IMR-90 (cell line): ENCODE data around the gene HDAC9. TPM values are rescaled to one million over a fixed set of nuclear protein-coding genes. Genes with fewer than 3 reads are reported as not detected.

Experiments used
- ATAC-seq: fragments of 200-7000 bp; cut with Tn5 transposase; 2 replicates; pipeline ENCODE4 v1.9.1; 2020; ENCODE audit warnings: low read depth, mild to moderate bottlenecking, moderate library complexity
- BruUV-seq: library from RNA; stranded (reverse); fragments of 400-500 nt; replicated peaks from 2 replicates; lab custom pipeline; 2021; lab: Mats Ljungman, UMichigan
- CTCF ChIA-PET: fragments of 300-600 bp; formaldehyde crosslinking; extraction: SDS; loops from one replicate; lab custom pipeline; 2021; ENCODE audit warnings: antibody characterized with exemption; lab: Yijun Ruan, JAX
- POLR2A ChIA-PET: fragments of 300-600 bp; sonication (Branson Sonifier 250); formaldehyde crosslinking; loops from one replicate; lab custom pipeline; 2022; ENCODE audit warnings: antibody characterized with exemption; ENCODE audit not compliant: unreplicated experiment; lab: Charles Lee
- DNase-seq: peaks from one replicate; pipeline ENCODE4 v3.0.0; 2013
- H2AFZ ChIP-seq: replicated peaks from 2 replicates; pipeline ENCODE3; 2013; ENCODE audit warnings: low read length, mild to moderate bottlenecking; ENCODE audit not compliant: poor library complexity
- H2AK5ac ChIP-seq: 2 replicates; pipeline ENCODE4 v1.6.1; 2013; ENCODE audit warnings: low read depth, low read length, inconsistent platforms
- H2AK9ac ChIP-seq: replicated peaks from 2 replicates; pipeline ENCODE3; 2013; ENCODE audit warnings: mild to moderate bottlenecking, low read depth, low read length, moderate library complexity; ENCODE audit not compliant: poor library complexity
- H2BK120ac ChIP-seq: 2 replicates; pipeline ENCODE4 v1.6.1; 2013; ENCODE audit warnings: low read depth, low read length, inconsistent platforms
- H2BK15ac ChIP-seq: 3 replicates; pipeline ENCODE4 v1.6.1; 2013; ENCODE audit warnings: low read depth, low read length, inconsistent platforms
- H2BK20ac ChIP-seq: 2 replicates; pipeline ENCODE4 v1.6.1; 2013; ENCODE audit warnings: low read depth, mild to moderate bottlenecking, inconsistent platforms, low read length, moderate library complexity
- H2BK5ac ChIP-seq: 2 replicates; pipeline ENCODE4 v1.6.1; 2013; ENCODE audit warnings: mild to moderate bottlenecking, low read depth, low read length, inconsistent platforms; ENCODE audit not compliant: poor library complexity, severe bottlenecking
- H3K14ac ChIP-seq: replicated peaks from 2 replicates; pipeline ENCODE4 v1.6.1; 2013; ENCODE audit warnings: low read depth, low read length, inconsistent platforms
- H3K18ac ChIP-seq: 2 replicates; pipeline ENCODE4 v1.6.1; 2013; ENCODE audit warnings: low read depth, low read length, control low read depth
- H3K23ac ChIP-seq: 2 replicates; pipeline ENCODE4 v1.6.1; 2013; ENCODE audit warnings: low read depth, low read length, inconsistent platforms
- H3K27ac ChIP-seq: 2 replicates; pipeline ENCODE4 v1.5.1; 2013; ENCODE audit warnings: mild to moderate bottlenecking, control low read depth, low read length; ENCODE audit not compliant: insufficient read depth
- H3K27me3 ChIP-seq: 2 replicates; pipeline ENCODE4 v1.6.1; 2013; ENCODE audit warnings: low read length; ENCODE audit not compliant: control insufficient read depth, insufficient read depth
- H3K36me3 ChIP-seq: 2 replicates; pipeline ENCODE4 v1.6.1; 2013; ENCODE audit warnings: low read length, mixed read lengths; ENCODE audit not compliant: control insufficient read depth, insufficient read depth
- H3K4ac ChIP-seq: 2 replicates; pipeline ENCODE4 v1.6.1; 2013; ENCODE audit warnings: low read depth, low read length, inconsistent platforms
- H3K4me1 ChIP-seq: 2 replicates; pipeline ENCODE4 v1.6.1; 2013; ENCODE audit warnings: low read length, mixed read lengths; ENCODE audit not compliant: control insufficient read depth, insufficient read depth
- H3K4me2 ChIP-seq: 2 replicates; pipeline ENCODE4 v1.6.1; 2013; ENCODE audit warnings: low read depth, mild to moderate bottlenecking, control low read depth, low read length, moderate library complexity
- H3K4me3 ChIP-seq: 2 replicates; pipeline ENCODE4 v1.5.1; 2013; ENCODE audit warnings: low read depth, mild to moderate bottlenecking, control low read depth, low read length, moderate library complexity; ENCODE audit not compliant: insufficient read depth
- H3K56ac ChIP-seq: 2 replicates; pipeline ENCODE4 v1.6.1; 2013; ENCODE audit warnings: low read length, inconsistent platforms; ENCODE audit not compliant: insufficient read depth; ENCODE audit errors: extremely low read depth
- H3K79me1 ChIP-seq, 2 experiments: 2 replicates each; pipeline ENCODE4 v1.6.1; 2013; ENCODE audit warnings: low read length in 2 of 2, inconsistent platforms in 1 of 2, low read depth in 1 of 2
- H3K9ac ChIP-seq: 2 replicates; pipeline ENCODE4 v1.6.1; 2013; ENCODE audit warnings: low read depth, low read length, control low read depth
- H3K9me1 ChIP-seq: 2 replicates; pipeline ENCODE4 v1.6.1; 2013; ENCODE audit warnings: low read length, inconsistent platforms; ENCODE audit not compliant: insufficient read depth
- H3K9me3 ChIP-seq: 2 replicates; pipeline ENCODE4 v1.6.1; 2013; ENCODE audit warnings: low read length; ENCODE audit not compliant: control insufficient read depth, insufficient read depth
- H4K20me1 ChIP-seq: 2 replicates; pipeline ENCODE4 v1.6.1; 2013; ENCODE audit warnings: low read length, inconsistent platforms; ENCODE audit not compliant: insufficient read depth
- H4K5ac ChIP-seq: 2 replicates; pipeline ENCODE4 v1.6.1; 2013; ENCODE audit warnings: mild to moderate bottlenecking, low read depth, low read length, control low read depth
- H4K8ac ChIP-seq, 2 experiments: 2 replicates each; pipeline ENCODE4 v1.6.1; 2013; ENCODE audit warnings: low read depth in 2 of 2, low read length in 2 of 2, control low read depth in 1 of 2, inconsistent platforms in 1 of 2
- H4K91ac ChIP-seq: 2 replicates; pipeline ENCODE4 v1.6.1; 2013; ENCODE audit warnings: low read depth, low read length, inconsistent platforms; ENCODE audit not compliant: insufficient read depth
- BHLHE40 ChIP-seq: fragments of 150-350 bp; IDR thresholded peaks from 2 replicates; pipeline ENCODE4 v1.6.1; 2016; ENCODE audit warnings: mild to moderate bottlenecking, low read depth, low read length
- CEBPB ChIP-seq: IDR thresholded peaks from 2 replicates; pipeline ENCODE4 v1.6.1; 2012; ENCODE audit warnings: low read depth, low read length, improper control_type of control experiment
- CHD1 ChIP-seq: IDR thresholded peaks from 2 replicates; pipeline ENCODE4 v1.6.1; 2012; ENCODE audit warnings: low read depth, low read length, improper control_type of control experiment
- CTCF ChIP-seq: conservative IDR thresholded peaks from 2 replicates; pipeline ENCODE4 v1.5.1; 2012; ENCODE audit warnings: mild to moderate bottlenecking, low read depth, low read length, improper control_type of control experiment
- ELK1 ChIP-seq: fragments of 150-350 bp; IDR thresholded peaks from 2 replicates; pipeline ENCODE4 v1.6.1; 2016; ENCODE audit warnings: low read depth, mild to moderate bottlenecking, low read length, moderate library complexity, borderline replicate concordance
- FOS ChIP-seq: fragments of 150-350 bp; IDR thresholded peaks from 2 replicates; pipeline ENCODE4 v1.6.1; 2016; ENCODE audit warnings: low read depth, low read length
- MAFK ChIP-seq: IDR thresholded peaks from 2 replicates; pipeline ENCODE4 v1.6.1; 2012; ENCODE audit warnings: low read depth, low read length, improper control_type of control experiment
- MAZ ChIP-seq: IDR thresholded peaks from 2 replicates; pipeline ENCODE4 v1.6.1; 2012; ENCODE audit warnings: low read depth, mild to moderate bottlenecking, low read length, improper control_type of control experiment, moderate library complexity, borderline replicate concordance
- MXI1 ChIP-seq: IDR thresholded peaks from 2 replicates; pipeline ENCODE4 v1.6.1; 2012; ENCODE audit warnings: low read depth, mild to moderate bottlenecking, low read length, moderate library complexity, borderline replicate concordance
- POLR2A ChIP-seq: IDR thresholded peaks from 2 replicates; pipeline ENCODE4 v1.6.1; 2012; ENCODE audit warnings: mild to moderate bottlenecking, low read depth, low read length
- RAD21 ChIP-seq: IDR thresholded peaks from 2 replicates; pipeline ENCODE4 v1.6.1; 2012; ENCODE audit warnings: low read length, improper control_type of control experiment
- RCOR1 ChIP-seq: IDR thresholded peaks from 2 replicates; pipeline ENCODE4 v1.6.1; 2012; ENCODE audit warnings: mild to moderate bottlenecking, low read length, improper control_type of control experiment; ENCODE audit not compliant: insufficient replicate concordance
- RFX5 ChIP-seq: IDR thresholded peaks from 2 replicates; pipeline ENCODE4 v1.8.0; 2012; ENCODE audit warnings: low read depth, mild to moderate bottlenecking, low read length, moderate library complexity
- SMC3 ChIP-seq: fragments of 150-350 bp; IDR thresholded peaks from 2 replicates; pipeline ENCODE4 v1.6.1; 2016; ENCODE audit warnings: low read depth, mild to moderate bottlenecking, antibody characterized with exemption, low read length, moderate library complexity
- USF2 ChIP-seq: fragments of 150-350 bp; IDR thresholded peaks from 2 replicates; pipeline ENCODE4 v1.6.1; 2017; ENCODE audit warnings: mild to moderate bottlenecking, antibody characterized with exemption, low read length, low read depth
- dilution Hi-C: fragments of 300-500 bp; cut with HindIII; formaldehyde crosslinking; loops from one replicate; pipeline ENCODE4 v1.14.3; 2018; ENCODE audit warnings: low sequenced_read_pairs; ENCODE audit not compliant: unreplicated experiment
- in situ Hi-C: fragments of 300-500 bp; cut with MboI; formaldehyde crosslinking; loops from 3 replicates; pipeline ENCODE4 v1.14.3; 2019; ENCODE audit warnings: low sequenced_read_pairs, inconsistent platforms, mixed read lengths
- intact Hi-C: fragments of 100-400 bp; cut with micrococcal nuclease; formaldehyde crosslinking; loops from 2 replicates; pipeline ENCODE4 v1.10.0; 2022
- polyA plus RNA-seq, 3 experiments: library from polyadenylated mRNA; depleted of rRNA; stranded (reverse); fragments of >200 nt; gene quantifications; 2 replicates each; pipeline ENCODE4 v1.2.3, GENCODE V29; 2012; ENCODE audit warnings: low replicate concordance in 1 of 3
- total RNA-seq: library from RNA; depleted of rRNA; stranded (reverse); fragments of >200 nt; gene quantifications from 2 replicates; pipeline ENCODE4 v1.2.3, GENCODE V29; 2012

HDAC9 gene
- total and polyA plus RNA-seq, 2 of the 4 experiments (the other 2 are of a cell fraction): 4.3 to 24.7 TPM

GRCh38 chr7:18780266-18780665, 284.7 kb downstream of the HDAC9 start:
- BruUV-seq: no TSS peak
- ChIA-PET CTCF (no interaction called here), POLR2A (no interaction called here)
- no peaks in the 10 kb centered on the region for H3K36me3 ChIP-seq
- no peak overlapping the region for H2BK120ac ChIP-seq
- H2BK5ac ChIP-seq: no peak overlapping the region
- H2BK20ac ChIP-seq: no peak overlapping the region
- no peak overlapping the region for H2AK9ac ChIP-seq
- no peak overlapping the region for H3K4me3 ChIP-seq
- H3K27ac ChIP-seq: no peak overlapping the region
- TF ChIP-seq RFX5: no peak
- TF ChIP-seq RCOR1: no peak
- TF ChIP-seq FOS: no peak
- TF ChIP-seq CTCF: no peak
- TF ChIP-seq CEBPB: no peak
- no peak for TF ChIP-seq MAFK
- TF ChIP-seq USF2: no peak
- TF ChIP-seq MAZ: no peak
- no peak for TF ChIP-seq BHLHE40
- no peak for TF ChIP-seq CHD1
- no peak for TF ChIP-seq RAD21
- no peak for TF ChIP-seq ELK1
- TF ChIP-seq POLR2A: no peak
- TF ChIP-seq SMC3: no peak
- TF ChIP-seq MXI1: no peak
- no peak overlapping the region for H2AFZ ChIP-seq
- in situ Hi-C loops (no loop called here), dilution Hi-C loops (no loop called here), intact Hi-C loops (no loop called here)
- H3K4me2 ChIP-seq: no peak overlapping the region
- no peaks in the 10 kb centered on the region for H3K79me1 ChIP-seq
- no peak overlapping the region for H3K23ac ChIP-seq
- H3K9ac ChIP-seq: no peak overlapping the region
- no peak overlapping the region for H2AK5ac ChIP-seq
- H3K9me1 ChIP-seq: no peaks in the 10 kb centered on the region
- no peak overlapping the region for H4K91ac ChIP-seq
- DNase-seq (no peak), ATAC-seq (no peak)
- H4K8ac ChIP-seq: no peak overlapping the region
- H4K5ac ChIP-seq: no peak overlapping the region
- no peaks in the 10 kb centered on the region for H4K20me1 ChIP-seq
- no peak overlapping the region for H3K18ac ChIP-seq
- no peaks in the 10 kb centered on the region for H3K9me3 ChIP-seq
- no peak overlapping the region for H3K4ac ChIP-seq
- no peaks in the 10 kb centered on the region for H3K27me3 ChIP-seq
- H2BK15ac ChIP-seq: no peak overlapping the region
- H3K14ac ChIP-seq: no peak overlapping the region
- no peaks in the 10 kb centered on the region; the same call in 1 of the 2 replicates for H3K4me1 ChIP-seq
- no peak overlapping the region for H3K56ac ChIP-seq
